A549 (cell line): ENCODE results near the gene JARID2.

ENCODE experiments used
- BHLHE40 ChIP-seq: IDR thresholded peaks from 2 replicates; pipeline ENCODE4 v1.6.1; 2012; ENCODE audit warnings: low read depth, low read length, inconsistent platforms
- CTCF ChIP-seq: fragments of >200 bp; sonication (Bioruptor Twin); formaldehyde crosslinking; IDR thresholded peaks from 3 replicates; pipeline ENCODE4 v1.5.1; 2016
- EP300 ChIP-seq, 2 experiments: fragments of >200 bp; sonication (Bioruptor Twin); formaldehyde crosslinking; IDR thresholded peaks; 2 replicates in 1 of 2; 3 replicates in 1 of 2; pipeline ENCODE4 v1.6.1; 2016 to 2017
- ESRRA ChIP-seq: fragments of 150-350 bp; IDR thresholded peaks from 2 replicates; pipeline ENCODE4 v1.6.1; 2014; ENCODE audit warnings: mild to moderate bottlenecking, low read length, borderline replicate concordance
- MAFK ChIP-seq: fragments of 450-650 bp; IDR thresholded peaks from 2 replicates; pipeline ENCODE4 v1.6.1; 2014; ENCODE audit not compliant: partially characterized antibody
- MAZ ChIP-seq: fragments of 150-350 bp; IDR thresholded peaks from 2 replicates; pipeline ENCODE4 v1.6.1; 2014; ENCODE audit warnings: antibody characterized with exemption, low read depth, low read length, borderline replicate concordance
- POLR2A ChIP-seq: IDR thresholded peaks from 2 replicates; pipeline ENCODE4 v1.6.1; 2012; ENCODE audit warnings: mild to moderate bottlenecking, low read length
- POLR2AphosphoS2 ChIP-seq: conservative IDR thresholded peaks from 2 replicates; pipeline ENCODE4 v1.6.1; 2012; ENCODE audit warnings: low read length, improper control_type of control experiment, inconsistent platforms
- RAD21 ChIP-seq, 2 experiments: fragments of >200 bp in 1 of 2; sonication (Bioruptor Twin) in 1 of 2; formaldehyde crosslinking in 1 of 2; IDR thresholded peaks in 1 of 2; conservative IDR thresholded peaks in 1 of 2; 2 replicates in 1 of 2; 3 replicates in 1 of 2; pipeline ENCODE4 v1.6.1; 2012 to 2018; ENCODE audit warnings: inconsistent platforms in 1 of 2
- REST ChIP-seq: fragments of 200-600 bp; sonication (generic); IDR thresholded peaks from 2 replicates; pipeline ENCODE4 v1.6.1; 2016; ENCODE audit warnings: antibody characterized with exemption, mild to moderate bottlenecking, moderate library complexity

- TF ChIP-seq CTCF = no peak
- no peak for TF ChIP-seq ESRRA
- TF ChIP-seq MAZ = no peak
- TF ChIP-seq BHLHE40 = no peak
- TF ChIP-seq POLR2AphosphoS2 = no peak
- TF ChIP-seq RAD21 (conservative IDR thresholded peaks at IDR 0.05 in 1 of 2, IDR thresholded peaks at IDR 0.05 in 1 of 2) = no peak
- TF ChIP-seq POLR2A = no peak
- no peak for TF ChIP-seq EP300 (IDR thresholded peaks at IDR 0.05)
- TF ChIP-seq REST = no peak
- TF ChIP-seq MAFK = no peak
Measured at GRCh38 chr6:15392182-15392581, 146.3 kb downstream of the JARID2 start.
